HL-60 (cell line): ENCODE data around the gene KLHL22.

Experiments used
- GABPA ChIP-seq: IDR thresholded peaks from 2 replicates; pipeline ENCODE4 v1.6.1; 2012; ENCODE audit warnings: low read depth
- POLR2AphosphoS5 ChIP-seq: IDR thresholded peaks from 2 replicates; pipeline ENCODE4 v1.6.1; 2012; ENCODE audit warnings: low read depth
- TF ChIP-seq, protein P1 (sequence below): IDR thresholded peaks from one replicate; pipeline ENCODE4 v1.5.1; 2011; ENCODE audit warnings: low read length, control low read depth, inconsistent platforms; ENCODE audit not compliant: insufficient read depth
- TF ChIP-seq, protein P2 (sequence below): IDR thresholded peaks from 2 replicates; pipeline ENCODE4 v1.6.1; 2012; ENCODE audit warnings: low read depth; ENCODE audit not compliant: insufficient replicate concordance

DNA sequence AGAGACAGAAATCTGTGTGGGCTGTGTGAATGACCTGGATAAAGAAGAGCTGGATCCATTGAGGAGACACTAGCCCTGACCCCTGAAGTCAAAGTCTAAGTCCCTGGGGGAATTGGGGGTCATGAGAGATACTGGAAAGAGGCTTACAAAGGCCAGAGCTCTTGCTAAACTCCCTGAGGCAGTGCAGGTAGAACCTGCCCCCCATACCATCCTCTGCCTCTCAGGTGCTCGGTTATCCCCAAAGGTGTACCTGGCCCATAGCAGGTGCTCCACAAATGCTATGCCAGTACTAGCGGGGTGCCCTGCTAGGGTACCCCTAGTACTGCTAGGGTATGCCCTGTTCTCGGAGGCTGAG lies 38.9 kb downstream of the KLHL22 start:
- TF ChIP-seq, protein P1, sequence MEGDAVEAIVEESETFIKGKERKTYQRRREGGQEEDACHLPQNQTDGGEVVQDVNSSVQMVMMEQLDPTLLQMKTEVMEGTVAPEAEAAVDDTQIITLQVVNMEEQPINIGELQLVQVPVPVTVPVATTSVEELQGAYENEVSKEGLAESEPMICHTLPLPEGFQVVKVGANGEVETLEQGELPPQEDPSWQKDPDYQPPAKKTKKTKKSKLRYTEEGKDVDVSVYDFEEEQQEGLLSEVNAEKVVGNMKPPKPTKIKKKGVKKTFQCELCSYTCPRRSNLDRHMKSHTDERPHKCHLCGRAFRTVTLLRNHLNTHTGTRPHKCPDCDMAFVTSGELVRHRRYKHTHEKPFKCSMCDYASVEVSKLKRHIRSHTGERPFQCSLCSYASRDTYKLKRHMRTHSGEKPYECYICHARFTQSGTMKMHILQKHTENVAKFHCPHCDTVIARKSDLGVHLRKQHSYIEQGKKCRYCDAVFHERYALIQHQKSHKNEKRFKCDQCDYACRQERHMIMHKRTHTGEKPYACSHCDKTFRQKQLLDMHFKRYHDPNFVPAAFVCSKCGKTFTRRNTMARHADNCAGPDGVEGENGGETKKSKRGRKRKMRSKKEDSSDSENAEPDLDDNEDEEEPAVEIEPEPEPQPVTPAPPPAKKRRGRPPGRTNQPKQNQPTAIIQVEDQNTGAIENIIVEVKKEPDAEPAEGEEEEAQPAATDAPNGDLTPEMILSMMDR, result no peak
- TF ChIP-seq POLR2AphosphoS5, result no peak
- TF ChIP-seq, protein P2, sequence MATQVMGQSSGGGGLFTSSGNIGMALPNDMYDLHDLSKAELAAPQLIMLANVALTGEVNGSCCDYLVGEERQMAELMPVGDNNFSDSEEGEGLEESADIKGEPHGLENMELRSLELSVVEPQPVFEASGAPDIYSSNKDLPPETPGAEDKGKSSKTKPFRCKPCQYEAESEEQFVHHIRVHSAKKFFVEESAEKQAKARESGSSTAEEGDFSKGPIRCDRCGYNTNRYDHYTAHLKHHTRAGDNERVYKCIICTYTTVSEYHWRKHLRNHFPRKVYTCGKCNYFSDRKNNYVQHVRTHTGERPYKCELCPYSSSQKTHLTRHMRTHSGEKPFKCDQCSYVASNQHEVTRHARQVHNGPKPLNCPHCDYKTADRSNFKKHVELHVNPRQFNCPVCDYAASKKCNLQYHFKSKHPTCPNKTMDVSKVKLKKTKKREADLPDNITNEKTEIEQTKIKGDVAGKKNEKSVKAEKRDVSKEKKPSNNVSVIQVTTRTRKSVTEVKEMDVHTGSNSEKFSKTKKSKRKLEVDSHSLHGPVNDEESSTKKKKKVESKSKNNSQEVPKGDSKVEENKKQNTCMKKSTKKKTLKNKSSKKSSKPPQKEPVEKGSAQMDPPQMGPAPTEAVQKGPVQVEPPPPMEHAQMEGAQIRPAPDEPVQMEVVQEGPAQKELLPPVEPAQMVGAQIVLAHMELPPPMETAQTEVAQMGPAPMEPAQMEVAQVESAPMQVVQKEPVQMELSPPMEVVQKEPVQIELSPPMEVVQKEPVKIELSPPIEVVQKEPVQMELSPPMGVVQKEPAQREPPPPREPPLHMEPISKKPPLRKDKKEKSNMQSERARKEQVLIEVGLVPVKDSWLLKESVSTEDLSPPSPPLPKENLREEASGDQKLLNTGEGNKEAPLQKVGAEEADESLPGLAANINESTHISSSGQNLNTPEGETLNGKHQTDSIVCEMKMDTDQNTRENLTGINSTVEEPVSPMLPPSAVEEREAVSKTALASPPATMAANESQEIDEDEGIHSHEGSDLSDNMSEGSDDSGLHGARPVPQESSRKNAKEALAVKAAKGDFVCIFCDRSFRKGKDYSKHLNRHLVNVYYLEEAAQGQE, result no peak
- TF ChIP-seq GABPA, result no peak
